A549 (cell line): ENCODE data around the gene TENT4A.

ENCODE experiments used
- CEBPB ChIP-seq, 2 experiments: fragments of >200 bp in 1 of 2; sonication (Bioruptor Twin) in 1 of 2; formaldehyde crosslinking in 1 of 2; IDR thresholded peaks; 2 replicates each; pipeline ENCODE4 v1.6.1; 2012 to 2016
- EP300 ChIP-seq, 2 experiments: fragments of >200 bp; sonication (Bioruptor Twin); formaldehyde crosslinking; IDR thresholded peaks; 2 replicates in 1 of 2; 3 replicates in 1 of 2; pipeline ENCODE4 v1.6.1; 2016 to 2017
- POLR2A ChIP-seq: IDR thresholded peaks from 2 replicates; pipeline ENCODE4 v1.6.1; 2012; ENCODE audit warnings: mild to moderate bottlenecking, low read length
- RCOR1 ChIP-seq: fragments of 150-350 bp; IDR thresholded peaks from 2 replicates; pipeline ENCODE4 v1.6.1; 2014; ENCODE audit warnings: antibody characterized with exemption, low read length, low read depth
- ZNF302 ChIP-seq: fragments of 250-450 bp; sonication (Bioruptor Pico); IDR thresholded peaks from 2 replicates; pipeline ENCODE4 v1.9.0; 2021; ENCODE audit warnings: inconsistent platforms, mild to moderate bottlenecking, moderate library complexity
- ZSCAN20 ChIP-seq: fragments of 250-450 bp; sonication (Bioruptor Pico); IDR thresholded peaks from 2 replicates; pipeline ENCODE4 v1.8.0; 2022; ENCODE audit warnings: mild to moderate bottlenecking, moderate library complexity
- TF ChIP-seq, protein P1 (sequence below): fragments of >200 bp; sonication (Bioruptor Twin); formaldehyde crosslinking; IDR thresholded peaks from 3 replicates; pipeline ENCODE4 v1.5.1; 2016
- TF ChIP-seq, protein P2 (sequence below): fragments of 450-650 bp; IDR thresholded peaks from 2 replicates; pipeline ENCODE4 v1.6.1; 2014; ENCODE audit warnings: antibody characterized with exemption
- TF ChIP-seq, protein P3 (sequence below): fragments of 200-600 bp; sonication (generic); IDR thresholded peaks from 2 replicates; pipeline ENCODE4 v1.6.1; 2016; ENCODE audit warnings: antibody characterized with exemption, mild to moderate bottlenecking, moderate library complexity
- TF ChIP-seq, protein P4 (sequence below): IDR thresholded peaks from 2 replicates; pipeline ENCODE4 v1.6.1; 2012
- TF ChIP-seq, protein P5 (sequence below): IDR thresholded peaks from 2 replicates; pipeline ENCODE4 v1.6.1; 2012

DNA sequence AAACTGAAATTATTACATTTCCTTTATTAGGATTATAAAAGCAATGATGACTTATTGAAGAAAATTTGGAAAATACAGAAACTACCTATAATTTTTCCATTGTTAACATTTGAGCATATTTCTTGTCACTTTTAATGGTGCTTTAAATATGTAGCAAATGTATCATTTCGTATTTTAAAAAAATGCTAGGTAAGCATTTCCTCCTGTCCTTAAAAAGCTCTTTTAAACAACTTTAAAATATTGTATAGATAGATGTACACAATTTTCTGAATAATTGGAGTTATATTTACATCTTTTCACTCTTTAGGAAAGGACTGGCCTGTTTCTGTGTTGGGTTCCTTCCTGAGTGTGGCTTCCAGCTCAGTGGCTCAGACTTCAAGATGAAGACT lies 15.6 kb downstream of the TENT4A start:
- TF ChIP-seq, protein P1, sequence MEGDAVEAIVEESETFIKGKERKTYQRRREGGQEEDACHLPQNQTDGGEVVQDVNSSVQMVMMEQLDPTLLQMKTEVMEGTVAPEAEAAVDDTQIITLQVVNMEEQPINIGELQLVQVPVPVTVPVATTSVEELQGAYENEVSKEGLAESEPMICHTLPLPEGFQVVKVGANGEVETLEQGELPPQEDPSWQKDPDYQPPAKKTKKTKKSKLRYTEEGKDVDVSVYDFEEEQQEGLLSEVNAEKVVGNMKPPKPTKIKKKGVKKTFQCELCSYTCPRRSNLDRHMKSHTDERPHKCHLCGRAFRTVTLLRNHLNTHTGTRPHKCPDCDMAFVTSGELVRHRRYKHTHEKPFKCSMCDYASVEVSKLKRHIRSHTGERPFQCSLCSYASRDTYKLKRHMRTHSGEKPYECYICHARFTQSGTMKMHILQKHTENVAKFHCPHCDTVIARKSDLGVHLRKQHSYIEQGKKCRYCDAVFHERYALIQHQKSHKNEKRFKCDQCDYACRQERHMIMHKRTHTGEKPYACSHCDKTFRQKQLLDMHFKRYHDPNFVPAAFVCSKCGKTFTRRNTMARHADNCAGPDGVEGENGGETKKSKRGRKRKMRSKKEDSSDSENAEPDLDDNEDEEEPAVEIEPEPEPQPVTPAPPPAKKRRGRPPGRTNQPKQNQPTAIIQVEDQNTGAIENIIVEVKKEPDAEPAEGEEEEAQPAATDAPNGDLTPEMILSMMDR = no peak
- TF ChIP-seq CEBPB (IDR thresholded peaks at IDR 0.05) (no peak), EP300 (IDR thresholded peaks at IDR 0.05) (no peak), ZNF302 (no peak), POLR2A (no peak), RCOR1 (no peak), ZSCAN20 (CRISPR knock-in tag) (no peak)
- TF ChIP-seq, protein P2, sequence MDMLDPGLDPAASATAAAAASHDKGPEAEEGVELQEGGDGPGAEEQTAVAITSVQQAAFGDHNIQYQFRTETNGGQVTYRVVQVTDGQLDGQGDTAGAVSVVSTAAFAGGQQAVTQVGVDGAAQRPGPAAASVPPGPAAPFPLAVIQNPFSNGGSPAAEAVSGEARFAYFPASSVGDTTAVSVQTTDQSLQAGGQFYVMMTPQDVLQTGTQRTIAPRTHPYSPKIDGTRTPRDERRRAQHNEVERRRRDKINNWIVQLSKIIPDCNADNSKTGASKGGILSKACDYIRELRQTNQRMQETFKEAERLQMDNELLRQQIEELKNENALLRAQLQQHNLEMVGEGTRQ = no peak
- TF ChIP-seq, protein P3, sequence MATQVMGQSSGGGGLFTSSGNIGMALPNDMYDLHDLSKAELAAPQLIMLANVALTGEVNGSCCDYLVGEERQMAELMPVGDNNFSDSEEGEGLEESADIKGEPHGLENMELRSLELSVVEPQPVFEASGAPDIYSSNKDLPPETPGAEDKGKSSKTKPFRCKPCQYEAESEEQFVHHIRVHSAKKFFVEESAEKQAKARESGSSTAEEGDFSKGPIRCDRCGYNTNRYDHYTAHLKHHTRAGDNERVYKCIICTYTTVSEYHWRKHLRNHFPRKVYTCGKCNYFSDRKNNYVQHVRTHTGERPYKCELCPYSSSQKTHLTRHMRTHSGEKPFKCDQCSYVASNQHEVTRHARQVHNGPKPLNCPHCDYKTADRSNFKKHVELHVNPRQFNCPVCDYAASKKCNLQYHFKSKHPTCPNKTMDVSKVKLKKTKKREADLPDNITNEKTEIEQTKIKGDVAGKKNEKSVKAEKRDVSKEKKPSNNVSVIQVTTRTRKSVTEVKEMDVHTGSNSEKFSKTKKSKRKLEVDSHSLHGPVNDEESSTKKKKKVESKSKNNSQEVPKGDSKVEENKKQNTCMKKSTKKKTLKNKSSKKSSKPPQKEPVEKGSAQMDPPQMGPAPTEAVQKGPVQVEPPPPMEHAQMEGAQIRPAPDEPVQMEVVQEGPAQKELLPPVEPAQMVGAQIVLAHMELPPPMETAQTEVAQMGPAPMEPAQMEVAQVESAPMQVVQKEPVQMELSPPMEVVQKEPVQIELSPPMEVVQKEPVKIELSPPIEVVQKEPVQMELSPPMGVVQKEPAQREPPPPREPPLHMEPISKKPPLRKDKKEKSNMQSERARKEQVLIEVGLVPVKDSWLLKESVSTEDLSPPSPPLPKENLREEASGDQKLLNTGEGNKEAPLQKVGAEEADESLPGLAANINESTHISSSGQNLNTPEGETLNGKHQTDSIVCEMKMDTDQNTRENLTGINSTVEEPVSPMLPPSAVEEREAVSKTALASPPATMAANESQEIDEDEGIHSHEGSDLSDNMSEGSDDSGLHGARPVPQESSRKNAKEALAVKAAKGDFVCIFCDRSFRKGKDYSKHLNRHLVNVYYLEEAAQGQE = no peak
- TF ChIP-seq, protein P4, sequence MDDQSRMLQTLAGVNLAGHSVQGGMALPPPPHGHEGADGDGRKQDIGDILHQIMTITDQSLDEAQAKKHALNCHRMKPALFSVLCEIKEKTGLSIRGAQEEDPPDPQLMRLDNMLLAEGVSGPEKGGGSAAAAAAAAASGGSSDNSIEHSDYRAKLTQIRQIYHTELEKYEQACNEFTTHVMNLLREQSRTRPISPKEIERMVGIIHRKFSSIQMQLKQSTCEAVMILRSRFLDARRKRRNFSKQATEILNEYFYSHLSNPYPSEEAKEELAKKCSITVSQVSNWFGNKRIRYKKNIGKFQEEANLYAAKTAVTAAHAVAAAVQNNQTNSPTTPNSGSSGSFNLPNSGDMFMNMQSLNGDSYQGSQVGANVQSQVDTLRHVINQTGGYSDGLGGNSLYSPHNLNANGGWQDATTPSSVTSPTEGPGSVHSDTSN = no peak
- TF ChIP-seq, protein P5, sequence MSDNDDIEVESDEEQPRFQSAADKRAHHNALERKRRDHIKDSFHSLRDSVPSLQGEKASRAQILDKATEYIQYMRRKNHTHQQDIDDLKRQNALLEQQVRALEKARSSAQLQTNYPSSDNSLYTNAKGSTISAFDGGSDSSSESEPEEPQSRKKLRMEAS = no peak
